Astrocyte of the hippocampus (primary cell): Measurements from ENCODE around the gene KLHL28.
A peak's percentile ranks its signal among the peaks of the same experiment; 100 is the strongest.

Experiments
- DNase-seq: peaks from one replicate; pipeline ENCODE4 v3.0.0; 2011; ENCODE audit warnings: low read depth, low spot score

Gene KLHL28, protein sequence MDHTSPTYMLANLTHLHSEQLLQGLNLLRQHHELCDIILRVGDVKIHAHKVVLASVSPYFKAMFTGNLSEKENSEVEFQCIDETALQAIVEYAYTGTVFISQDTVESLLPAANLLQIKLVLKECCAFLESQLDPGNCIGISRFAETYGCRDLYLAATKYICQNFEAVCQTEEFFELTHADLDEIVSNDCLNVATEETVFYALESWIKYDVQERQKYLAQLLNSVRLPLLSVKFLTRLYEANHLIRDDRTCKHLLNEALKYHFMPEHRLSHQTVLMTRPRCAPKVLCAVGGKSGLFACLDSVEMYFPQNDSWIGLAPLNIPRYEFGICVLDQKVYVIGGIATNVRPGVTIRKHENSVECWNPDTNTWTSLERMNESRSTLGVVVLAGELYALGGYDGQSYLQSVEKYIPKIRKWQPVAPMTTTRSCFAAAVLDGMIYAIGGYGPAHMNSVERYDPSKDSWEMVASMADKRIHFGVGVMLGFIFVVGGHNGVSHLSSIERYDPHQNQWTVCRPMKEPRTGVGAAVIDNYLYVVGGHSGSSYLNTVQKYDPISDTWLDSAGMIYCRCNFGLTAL

DNA sequence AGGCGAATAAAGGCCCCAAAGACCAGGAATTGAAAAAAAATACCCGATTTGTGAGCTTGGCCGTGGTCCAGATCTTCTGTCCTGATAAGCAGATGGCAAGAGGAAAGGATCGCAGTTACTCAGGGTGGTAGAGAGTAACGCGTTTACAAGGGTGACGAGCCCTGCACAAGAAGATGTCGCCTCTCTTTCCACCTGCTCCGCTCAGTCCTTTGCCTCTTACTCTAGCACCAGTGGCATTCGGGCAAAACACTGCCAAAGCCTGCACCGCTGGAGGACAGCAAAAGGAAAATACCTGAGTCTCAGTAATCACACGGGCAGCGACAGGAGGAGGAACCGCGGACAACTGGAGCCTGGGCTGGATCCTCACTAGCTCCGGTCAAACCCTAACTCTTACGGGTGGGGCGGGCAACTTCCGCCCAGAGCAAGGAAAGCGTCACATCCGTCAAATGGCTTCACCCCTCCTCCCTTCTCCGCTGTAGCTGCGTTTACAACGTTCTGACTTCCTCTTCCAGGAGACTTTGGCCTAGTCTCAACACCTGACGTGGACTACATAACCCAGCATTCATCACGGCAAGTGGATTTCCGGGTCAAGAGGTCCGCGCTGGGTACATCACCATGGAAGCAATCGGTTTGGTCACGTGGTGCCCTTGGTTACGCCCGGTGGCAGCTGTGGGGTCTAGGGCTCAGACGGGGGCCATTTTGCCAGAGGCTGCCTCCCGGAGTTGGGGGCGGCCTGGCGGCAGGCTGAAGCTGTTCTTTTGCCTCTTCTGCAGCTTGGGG, at the start of gene KLHL28, which contains the start of gene TOGARAM1:
TSS of gene KLHL28 (minus strand) at position 394 of the 780 bp plus-strand sequence. CDS start 16,019 bp downstream, outside the sequence.
TSS of gene TOGARAM1 (plus strand) at position 637 of the 780 bp plus-strand sequence. CDS start 232 bp downstream, outside the sequence.
- peak; percentile 100 for DNase-seq

DNA sequence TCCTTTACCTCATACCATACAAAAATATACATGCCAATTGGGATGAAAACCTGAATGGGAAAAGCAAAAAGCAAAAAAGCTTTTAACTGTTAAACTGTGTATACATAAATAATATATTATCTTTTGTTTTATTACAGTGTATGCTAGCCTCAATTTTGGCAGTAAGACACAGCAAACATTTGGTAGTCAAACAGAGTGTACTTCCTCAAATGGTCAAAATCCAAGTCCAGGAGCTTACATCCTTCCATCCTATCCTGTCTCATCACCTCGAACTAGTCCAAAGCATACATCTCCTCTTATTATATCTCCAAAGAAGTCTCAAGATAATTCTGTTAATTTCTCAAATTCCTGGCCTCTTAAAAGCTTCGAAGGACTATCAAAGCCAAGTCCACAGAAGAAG, 42.2 kb upstream of the KLHL28 start:
- no peak for DNase-seq

DNA sequence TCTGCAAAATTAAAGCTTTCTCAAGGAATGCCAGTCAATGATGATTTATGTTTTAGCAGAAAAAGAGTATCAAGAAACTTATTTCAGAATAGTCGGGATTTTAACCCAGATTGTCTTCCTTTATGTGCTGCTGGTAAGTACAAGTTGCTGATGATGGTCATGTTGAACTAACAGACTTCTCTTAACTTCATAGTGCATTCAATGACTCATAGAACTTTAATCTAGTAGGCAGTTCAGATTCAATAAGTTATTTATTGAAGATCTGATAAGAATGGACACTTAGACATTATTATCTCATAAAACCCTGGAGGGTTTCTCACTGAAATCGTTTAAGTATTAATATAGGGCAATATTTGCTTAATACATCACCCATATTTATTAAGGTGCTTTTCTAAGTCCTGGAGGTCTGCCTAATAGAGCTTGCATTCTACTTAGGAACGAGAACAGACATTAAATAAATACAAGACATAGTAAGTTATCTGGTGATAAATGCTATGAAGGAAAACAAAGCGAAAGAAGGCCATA, 34.1 kb upstream of the KLHL28 start:
- no peak for DNase-seq

DNA sequence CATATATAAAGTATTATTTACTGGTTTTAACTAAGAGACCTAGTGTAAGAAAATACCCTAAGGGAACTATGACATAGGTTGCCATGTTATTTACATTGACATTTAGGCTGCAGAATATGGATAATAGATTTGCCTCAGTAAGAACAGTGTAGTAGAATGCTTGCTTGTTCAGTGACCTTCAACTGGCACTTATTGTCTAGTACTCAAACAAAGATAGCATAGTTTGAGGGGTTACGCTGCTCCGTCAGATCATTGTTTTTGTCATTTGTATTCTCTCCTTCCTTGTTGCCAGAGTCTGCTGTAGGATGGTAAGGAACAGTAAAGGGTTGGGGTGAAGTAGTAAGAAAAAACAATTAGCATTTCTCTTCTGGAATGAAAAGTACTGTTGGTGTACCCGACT, 33.4 kb upstream of the KLHL28 start:
- no peak for DNase-seq

DNA sequence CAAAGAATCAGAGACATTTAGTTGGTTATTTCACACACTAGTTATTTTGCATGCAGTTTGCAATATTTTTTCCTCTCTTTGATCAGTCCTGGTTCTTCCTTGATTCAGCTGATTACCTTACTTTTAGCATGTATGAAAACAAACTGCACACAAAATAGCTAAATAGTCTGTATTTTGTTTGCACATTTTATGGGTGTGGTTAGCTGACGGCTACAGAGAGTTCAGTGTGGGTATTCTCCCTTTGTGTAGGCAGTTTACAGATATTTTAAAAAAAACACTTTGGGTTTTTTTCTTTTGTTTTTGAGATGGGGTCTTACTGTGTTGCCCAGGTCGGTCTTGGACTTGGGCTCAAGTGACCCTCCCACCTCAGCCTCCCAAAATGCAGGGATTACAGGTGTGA, 28.8 kb upstream of the KLHL28 start:
- no peak for DNase-seq

DNA sequence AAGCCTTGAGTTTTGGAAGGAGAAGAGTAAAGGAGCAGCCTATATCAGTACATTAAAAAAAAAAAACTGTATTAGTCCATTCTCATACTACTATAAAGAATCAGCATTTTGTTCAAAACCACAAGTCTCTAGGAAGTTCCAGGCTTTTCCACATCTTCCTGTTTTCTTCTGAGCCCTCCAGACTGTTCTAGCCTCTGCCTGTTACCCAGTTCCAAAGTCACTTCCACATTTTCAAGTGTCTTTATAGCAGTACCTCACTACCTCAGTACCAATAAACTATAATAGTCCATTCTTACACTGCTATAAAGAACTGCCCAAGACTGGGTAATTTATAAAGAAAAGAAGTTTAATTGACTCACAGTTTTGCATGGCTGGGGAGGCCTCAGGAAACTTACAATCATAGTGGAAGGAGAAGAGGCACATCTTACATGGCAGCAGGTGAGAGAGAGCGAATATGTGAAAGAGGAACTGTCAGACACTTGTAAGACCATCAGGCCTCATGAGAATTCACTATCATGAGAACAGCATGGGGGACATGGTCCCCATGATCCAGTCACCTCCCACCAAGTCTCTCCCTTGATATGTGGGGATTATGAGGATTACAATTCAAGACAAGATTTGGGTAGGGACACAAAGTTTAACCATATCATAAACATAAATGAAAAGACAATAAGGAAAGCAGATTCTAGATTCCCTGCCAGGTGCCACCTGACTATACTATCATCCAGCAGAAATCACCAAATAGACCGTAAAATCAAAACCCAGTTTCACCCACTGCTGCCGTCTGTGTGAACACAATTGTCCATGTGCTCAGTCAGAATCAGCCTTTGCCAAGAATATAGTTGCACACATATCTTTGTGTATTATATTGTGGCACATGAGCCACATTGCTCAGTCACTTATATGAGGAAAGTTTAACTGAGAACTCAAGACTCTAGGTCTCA, 28.0 kb upstream of the KLHL28 start:
- DNase-seq = no peak

DNA sequence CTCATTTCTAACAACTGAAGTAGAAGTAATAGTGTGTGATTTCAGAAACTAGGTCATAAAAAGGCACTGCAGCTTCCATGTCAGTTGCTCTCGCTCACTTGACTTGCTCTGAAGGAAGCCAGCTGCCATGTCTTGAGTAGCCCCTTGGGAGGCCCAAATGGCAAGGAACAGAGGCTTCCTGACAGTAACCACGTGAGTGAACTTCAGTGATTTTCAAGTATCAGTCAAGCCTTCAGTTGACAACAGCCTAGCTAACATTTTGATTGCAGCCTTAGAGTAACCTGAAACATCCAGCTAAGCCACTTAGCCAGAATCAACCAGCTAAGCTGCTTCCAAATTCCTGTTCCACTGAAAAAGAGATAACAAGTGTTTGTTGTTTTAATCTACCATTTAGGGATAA, 26.9 kb upstream of the KLHL28 start:
- DNase-seq = no peak

DNA sequence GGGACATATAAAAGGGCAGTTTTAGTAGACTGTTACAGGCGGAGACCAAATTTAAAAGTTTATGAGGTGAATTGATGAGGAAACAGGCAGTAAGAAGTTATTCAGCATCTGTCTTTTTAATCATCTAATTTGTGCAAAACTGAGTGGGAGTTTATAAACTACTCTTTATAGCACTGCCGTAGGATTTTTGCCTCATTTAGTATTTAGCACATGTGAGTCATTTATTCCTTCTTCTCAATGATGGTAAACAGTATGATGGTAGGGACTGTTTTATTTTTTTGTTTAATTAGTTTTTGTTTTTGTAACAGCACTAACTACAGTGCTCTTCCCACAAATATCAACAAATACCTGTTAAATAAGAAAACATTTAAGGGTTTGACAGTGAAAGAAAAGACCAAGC, 20.8 kb upstream of the KLHL28 start:
- no peak for DNase-seq

DNA sequence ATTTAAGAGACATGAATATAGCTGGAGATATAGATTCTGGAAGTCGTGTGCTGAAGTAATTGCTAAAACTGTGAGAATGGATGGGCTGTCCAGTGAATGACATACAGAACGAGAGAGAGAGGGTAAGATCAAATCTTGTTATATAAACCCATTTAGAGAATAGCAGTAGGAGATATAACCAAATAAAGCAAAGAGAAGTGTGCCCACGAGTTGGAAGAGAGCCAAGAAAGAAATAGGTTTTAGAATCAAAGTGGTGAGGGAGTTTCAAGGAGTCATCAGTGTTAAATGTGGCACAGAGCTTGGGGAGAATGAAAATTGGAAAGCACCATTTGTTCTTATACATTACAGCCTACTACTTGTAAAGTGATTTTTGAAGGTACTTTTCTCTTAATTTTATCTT, 19.5 kb upstream of the KLHL28 start:
- DNase-seq = no peak

DNA sequence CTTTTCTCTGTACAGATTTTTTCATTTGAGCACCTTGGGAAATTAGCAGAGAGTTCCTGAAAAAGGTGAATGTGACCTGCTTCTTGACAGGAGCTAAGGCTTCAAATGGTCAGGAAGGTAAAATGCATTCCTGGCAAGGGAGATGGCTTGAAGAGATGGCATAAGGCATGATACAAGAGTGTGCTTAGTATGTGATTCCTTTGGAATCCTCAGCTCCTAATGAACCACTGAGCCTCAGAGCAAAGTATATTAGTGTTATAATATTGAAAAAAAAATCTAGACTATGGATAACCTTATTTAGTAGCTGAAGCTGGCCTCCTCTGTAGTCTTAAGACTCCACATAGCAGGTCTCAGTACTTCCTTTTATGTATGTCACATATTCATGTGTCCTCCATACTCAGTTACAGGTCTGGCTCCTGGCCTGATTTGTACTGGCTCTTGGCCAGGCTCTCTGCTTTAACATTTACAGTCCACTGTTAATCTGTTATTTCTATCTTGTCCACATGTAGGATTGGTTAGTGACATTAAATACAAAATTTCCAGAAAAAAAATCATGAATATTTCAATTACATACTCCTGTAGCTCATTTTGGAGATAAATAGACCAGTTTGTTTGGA, 18.1 kb upstream of the KLHL28 start:
- no peak for DNase-seq

DNA sequence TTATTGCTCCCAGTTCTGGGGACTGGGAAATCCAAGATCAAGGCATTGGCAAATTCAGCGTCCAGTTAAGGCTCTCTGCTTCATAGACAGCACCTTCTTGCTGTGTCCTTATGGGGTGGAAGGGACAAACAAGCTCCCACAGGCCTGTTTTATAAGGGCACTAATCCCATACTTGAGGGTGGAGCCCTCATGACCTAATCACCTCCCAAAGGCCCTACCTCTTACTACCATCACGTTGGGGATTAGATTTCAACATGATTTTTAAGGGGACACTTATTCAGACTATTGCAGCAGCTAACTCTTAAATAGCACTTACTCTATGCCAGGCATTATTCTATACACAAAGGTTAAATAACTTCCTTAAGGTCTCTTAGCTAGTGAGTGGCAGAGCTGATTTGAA, 17.5 kb upstream of the KLHL28 start:
- DNase-seq = no peak

DNA sequence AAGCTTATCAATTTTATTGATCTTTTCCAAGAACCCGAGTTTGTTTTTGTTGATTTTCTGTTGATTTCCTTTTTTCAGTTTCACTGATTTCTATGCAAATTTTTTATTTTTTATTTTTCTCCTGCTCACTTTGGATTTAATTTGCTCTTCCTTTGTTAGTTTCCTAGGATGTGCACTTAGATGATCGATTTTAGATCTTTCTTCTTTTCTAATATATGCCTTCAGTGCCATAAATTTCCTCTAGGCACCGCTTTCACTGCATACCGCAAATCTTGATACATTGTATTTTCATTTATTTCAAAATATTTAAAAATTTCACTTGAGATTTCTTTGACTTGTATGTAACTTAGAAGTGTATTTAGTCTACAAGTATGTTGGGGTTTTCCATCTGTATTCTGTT, 9.7 kb upstream of the KLHL28 start:
- no peak for DNase-seq

DNA sequence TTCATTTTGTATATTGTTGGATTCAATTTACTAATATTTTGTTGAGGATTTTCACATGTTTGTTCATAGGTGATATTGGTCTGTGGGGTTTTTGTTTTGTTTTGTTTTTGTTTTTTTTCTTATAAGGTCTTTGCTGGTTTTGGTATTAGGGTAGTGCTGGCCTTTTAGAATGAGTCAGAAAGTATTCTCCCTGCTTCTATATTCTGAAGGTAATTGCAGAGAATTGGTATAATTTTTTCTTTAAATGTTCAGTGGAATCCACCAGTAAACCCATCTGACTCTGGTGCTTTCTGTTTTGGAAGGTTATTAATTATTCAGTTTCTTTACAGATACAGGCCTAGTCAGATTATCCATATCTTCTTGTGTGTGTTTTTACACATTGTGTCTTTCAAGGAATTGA, 9.2 kb upstream of the KLHL28 start:
- no peak for DNase-seq

DNA sequence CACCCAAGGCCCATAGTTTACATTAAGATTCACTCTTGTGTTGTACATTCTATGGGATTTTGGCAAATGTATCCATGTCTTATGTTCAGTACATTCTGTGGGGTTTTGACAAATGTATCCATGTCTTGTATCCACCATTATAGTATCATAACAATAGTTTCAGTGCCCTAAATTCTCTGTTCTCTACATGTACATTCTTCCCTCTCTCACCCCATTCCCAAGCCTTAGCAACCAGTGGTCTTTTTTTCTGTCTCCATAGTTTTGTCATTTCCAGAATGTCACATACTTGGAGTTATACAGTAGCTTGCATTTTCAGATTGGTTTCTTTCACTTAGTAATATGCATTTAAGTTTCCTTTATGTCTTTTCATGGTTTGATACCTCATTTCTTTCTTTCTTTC, 7.0 kb upstream of the KLHL28 start:
- no peak for DNase-seq

DNA sequence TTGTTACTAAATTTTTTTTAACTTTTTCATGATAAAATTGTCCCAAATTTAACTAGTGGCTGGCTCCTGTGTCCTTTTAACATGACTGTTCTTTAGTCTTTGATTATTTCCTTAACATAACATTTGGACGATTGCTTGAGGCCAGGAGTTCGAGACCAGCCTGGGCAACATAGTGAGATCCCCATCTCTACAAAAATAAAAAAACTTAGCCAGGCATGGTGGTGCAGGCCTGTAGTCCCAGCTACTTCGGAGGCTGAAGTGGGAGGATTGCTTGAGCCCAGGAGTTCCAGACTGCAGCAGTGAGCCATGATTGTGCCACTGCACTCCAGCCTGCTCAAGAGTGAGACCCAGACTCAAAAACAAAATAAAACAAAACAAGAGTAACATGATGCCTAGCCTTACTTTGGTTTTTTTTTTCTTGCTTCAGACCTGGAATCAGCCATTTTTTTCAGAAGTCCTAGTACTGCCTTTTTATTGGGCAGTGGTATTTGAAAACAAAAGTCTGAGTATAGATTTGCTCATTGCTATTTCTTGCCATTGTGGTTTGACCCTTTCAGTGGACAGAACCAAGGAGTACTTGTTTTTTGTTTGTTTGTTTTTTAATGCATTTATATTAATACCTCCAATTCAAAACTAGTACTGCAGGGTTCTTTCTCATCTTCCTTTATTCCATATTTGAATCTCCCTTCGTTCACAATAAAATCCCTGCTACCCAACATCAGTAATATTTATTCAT, 5.0 kb upstream of the KLHL28 start:
- no peak for DNase-seq

DNA sequence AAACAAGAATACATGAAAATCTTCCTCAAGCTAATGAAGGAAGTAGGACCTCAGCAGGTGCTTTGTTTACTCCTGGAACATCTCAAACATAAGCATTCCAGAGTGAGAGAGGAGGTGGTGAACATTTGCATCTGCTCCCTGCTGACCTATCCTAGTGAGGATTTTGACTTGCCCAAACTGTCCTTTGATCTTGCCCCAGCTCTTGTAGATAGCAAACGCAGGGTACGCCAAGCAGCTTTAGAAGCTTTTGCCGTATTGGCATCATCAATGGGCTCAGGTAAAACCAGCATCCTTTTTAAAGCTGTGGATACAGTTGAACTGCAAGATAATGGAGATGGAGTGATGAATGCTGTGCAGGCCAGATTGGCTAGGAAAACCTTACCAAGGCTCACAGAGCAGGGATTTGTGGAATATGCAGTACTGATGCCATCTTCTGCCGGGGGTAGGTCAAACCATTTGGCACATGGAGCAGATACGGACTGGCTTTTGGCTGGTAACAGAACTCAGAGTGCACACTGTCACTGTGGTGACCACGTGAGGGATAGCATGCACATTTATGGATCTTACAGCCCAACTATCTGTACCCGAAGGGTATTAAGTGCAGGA, 2.1 kb upstream of the KLHL28 start:
- no peak for DNase-seq

DNA sequence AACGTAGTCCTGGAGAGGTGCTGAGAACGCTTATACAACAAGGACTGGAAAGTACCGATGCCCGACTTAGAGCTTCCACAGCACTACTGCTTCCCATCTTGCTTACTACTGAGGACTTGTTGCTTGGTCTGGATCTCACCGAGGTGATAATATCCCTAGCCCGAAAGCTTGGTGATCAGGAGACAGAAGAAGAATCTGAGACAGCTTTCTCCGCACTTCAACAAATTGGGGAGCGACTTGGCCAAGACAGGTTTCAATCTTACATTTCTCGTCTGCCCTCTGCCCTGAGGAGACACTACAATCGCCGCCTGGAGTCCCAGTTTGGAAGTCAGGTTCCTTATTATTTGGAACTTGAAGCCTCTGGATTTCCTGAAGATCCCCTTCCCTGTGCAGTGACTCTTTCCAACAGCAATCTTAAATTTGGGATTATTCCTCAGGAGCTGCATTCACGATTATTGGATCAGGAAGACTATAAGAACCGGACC, 1.3 kb upstream of the KLHL28 start:
- DNase-seq = no peak

DNA sequence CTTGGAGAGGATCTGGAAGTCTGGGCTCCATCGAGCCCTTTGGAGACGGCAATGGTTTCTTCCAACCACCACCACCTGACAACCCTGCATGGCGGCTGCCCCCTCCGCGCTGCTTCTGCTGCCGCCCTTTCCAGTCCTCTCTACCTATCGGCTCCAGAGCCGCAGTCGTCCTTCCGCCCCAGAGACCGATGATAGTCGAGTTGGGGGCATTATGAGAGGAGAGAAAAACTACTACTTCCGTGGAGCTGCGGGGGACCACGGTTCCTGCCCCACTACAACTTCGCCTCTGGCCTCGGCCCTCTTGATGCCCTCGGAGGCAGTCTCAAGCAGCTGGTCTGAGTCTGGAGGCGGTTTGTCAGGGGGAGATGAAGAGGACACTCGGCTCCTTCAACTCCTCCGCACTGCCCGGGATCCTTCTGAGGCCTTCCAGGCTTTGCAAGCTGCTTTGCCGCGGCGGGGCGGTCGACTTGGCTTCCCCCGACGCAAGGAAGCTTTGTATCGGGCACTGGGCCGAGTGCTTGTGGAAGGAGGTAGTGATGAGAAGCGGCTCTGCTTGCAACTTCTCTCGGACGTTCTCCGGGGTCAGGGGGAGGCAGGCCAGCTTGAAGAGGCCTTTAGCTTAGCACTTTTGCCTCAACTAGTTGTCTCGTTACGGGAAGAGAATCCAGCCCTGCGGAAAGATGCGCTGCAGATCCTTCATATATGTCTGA, 742 bp upstream of the KLHL28 start:
- DNase-seq = peak; percentile 72

DNA sequence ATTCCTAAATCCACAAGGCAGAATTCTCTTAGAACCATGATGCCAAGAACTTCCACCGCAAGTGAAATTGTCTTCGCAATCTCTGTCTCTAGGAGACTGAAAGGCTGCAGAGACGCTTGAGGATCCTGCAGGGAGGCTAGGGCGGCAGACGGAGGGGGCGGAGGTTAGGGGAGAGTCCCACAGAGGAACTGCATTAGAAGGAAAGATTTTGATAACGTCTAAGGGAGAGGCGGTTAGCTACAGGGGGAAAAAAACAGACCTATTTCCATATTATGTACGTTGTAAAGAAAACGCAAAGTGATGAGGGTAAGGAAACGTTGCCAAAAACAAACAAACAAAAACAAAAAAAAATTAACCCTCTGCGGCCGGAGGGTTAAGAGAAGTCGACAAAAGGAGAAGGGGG, 595 bp downstream of the KLHL28 start:
- peak; percentile 66 for DNase-seq
